Smooth muscle cell (in vitro differentiated cells): ENCODE data around the gene CADPS. TPM values are rescaled to one million over a fixed set of nuclear protein-coding genes. Genes with fewer than 3 reads are reported as not detected.

Source experiments
- DNase-seq: peaks from one replicate; lab custom pipeline; 2025; ENCODE audit not compliant: unreplicated experiment; lab: John Stamatoyannopoulos, UW
- H2AFZ ChIP-seq: fragments of 200-600 bp; sonication (generic); 2 replicates; pipeline ENCODE4 v1.6.0; 2016; ENCODE audit warnings: antibody characterized with exemption, low read depth, mild to moderate bottlenecking
- H3F3A ChIP-seq: fragments of 200-600 bp; sonication (generic); 2 replicates; pipeline ENCODE4 v1.6.0; 2017; ENCODE audit warnings: antibody characterized with exemption, low read depth
- H3K27ac ChIP-seq: fragments of 200-600 bp; sonication (generic); 2 replicates; pipeline ENCODE4 v1.5.1; 2016; ENCODE audit warnings: low read depth, mild to moderate bottlenecking
- H3K27me3 ChIP-seq: fragments of 200-600 bp; sonication (generic); 2 replicates; pipeline ENCODE4 v1.6.1; 2016; ENCODE audit warnings: low read depth, mild to moderate bottlenecking
- H3K36me3 ChIP-seq: fragments of 200-600 bp; sonication (generic); 2 replicates; pipeline ENCODE4 v1.5.1; 2016; ENCODE audit warnings: low read depth
- H3K4me1 ChIP-seq: fragments of 200-600 bp; sonication (generic); 2 replicates; pipeline ENCODE4 v1.5.1; 2016; ENCODE audit warnings: low read depth
- H3K4me2 ChIP-seq: fragments of 200-600 bp; sonication (generic); 2 replicates; pipeline ENCODE4 v1.6.0; 2016; ENCODE audit warnings: mild to moderate bottlenecking
- H3K4me3 ChIP-seq: fragments of 200-600 bp; sonication (generic); 2 replicates; pipeline ENCODE4 v1.5.1; 2016; ENCODE audit warnings: mild to moderate bottlenecking
- H3K79me2 ChIP-seq: fragments of 200-600 bp; sonication (generic); 2 replicates; pipeline ENCODE4 v1.6.0; 2016; ENCODE audit warnings: low read depth, mild to moderate bottlenecking
- H3K9ac ChIP-seq: fragments of 200-600 bp; sonication (generic); 2 replicates; pipeline ENCODE4 v1.6.0; 2016; ENCODE audit warnings: low read depth
- H3K9me3 ChIP-seq: fragments of 200-600 bp; sonication (generic); replicated peaks from 2 replicates; pipeline ENCODE4 v1.5.1; 2016; ENCODE audit warnings: low read depth
- H4K20me1 ChIP-seq: fragments of 200-600 bp; sonication (generic); 2 replicates; pipeline ENCODE4 v1.6.0; 2016; ENCODE audit warnings: low read depth
- CTCF ChIP-seq: fragments of 200-600 bp; sonication (generic); IDR thresholded peaks from 2 replicates; pipeline ENCODE4 v1.5.1; 2017; ENCODE audit warnings: borderline replicate concordance, mild to moderate bottlenecking, antibody characterized with exemption; ENCODE audit not compliant: insufficient read depth, poor library complexity, severe bottlenecking
- WGBS: methylation state at CpG from one replicate; pipeline ENCODE4 v1.1.7; 2016; ENCODE audit warnings: low lambda C conversion rate; 5-methylcytosine and 5-hydroxymethylcytosine counted together
- polyA plus RNA-seq: library from polyadenylated mRNA; unstranded; fragments of >200 nt; fragmentation: Nextera tagmentation; extraction: Ambion mirVana; gene quantifications from 2 replicates; pipeline ENCODE4 v1.2.1, GENCODE V29; 2016
- total RNA-seq: library from RNA; depleted of rRNA; stranded (reverse); fragments of >200 nt; gene quantifications from 2 replicates; pipeline ENCODE4 v1.2.3, GENCODE V29; 2014

The CADPS gene
- total and polyA plus RNA-seq, 2 experiments from 2014 or later, result 4.4 to 38.4 TPM

GRCh38 chr3:62735510-62735909, 139.7 kb downstream of the CADPS start:
- H3K9ac ChIP-seq, result no peak overlapping the region
- no peak overlapping the region for H3K27ac ChIP-seq
- DNase-seq, result no peak
- TF ChIP-seq CTCF, result no peak
- H3K36me3 ChIP-seq, result no peaks in the 10 kb centered on the region
- WGBS, result 93% methylated on average over 1 of the region's 1 CpG
- H2AFZ ChIP-seq, result no peak overlapping the region
- no peaks in the 10 kb centered on the region for H3K27me3 ChIP-seq
- H3K4me1 ChIP-seq, result no peaks in the 10 kb centered on the region
- no peak overlapping the region for H3K4me2 ChIP-seq
- H3K79me2 ChIP-seq, result no peaks in the 10 kb centered on the region
- H3F3A ChIP-seq, result no peaks in the 10 kb centered on the region
- no peaks in the 10 kb centered on the region for H3K9me3 ChIP-seq
- no peaks in the 10 kb centered on the region for H4K20me1 ChIP-seq
- H3K4me3 ChIP-seq, result no peak overlapping the region

- Histone ChIP-seq H3K4me2 (no peak overlapping the region), H3K36me3 (no peaks in the 10 kb centered on the region), H3K79me2 (no peaks in the 10 kb centered on the region), H4K20me1 (no peaks in the 10 kb centered on the region), H3K27me3 (no peaks in the 10 kb centered on the region), H3K4me1 (peaks cover 10% of the 10 kb centered on the region), H3F3A (no peaks in the 10 kb centered on the region), H2AFZ (no peak overlapping the region), H3K4me3 (no peak overlapping the region), H3K27ac (no peak overlapping the region), H3K9me3 (no peaks in the 10 kb centered on the region), H3K9ac (no peak overlapping the region)
- no peak for TF ChIP-seq CTCF
- no peak for DNase-seq
- WGBS, result 89% methylated on average over 5 of the region's 5 CpGs
Measured at GRCh38 chr3:62732183-62732904, 142.9 kb downstream of the CADPS start.

GRCh38 chr3:62727981-62728380, 147.2 kb downstream of the CADPS start:
- Histone ChIP-seq H4K20me1 (no peaks in the 10 kb centered on the region), H3K9me3 (no peaks in the 10 kb centered on the region), H3K27ac (no peak overlapping the region), H3K4me1 (peaks cover 21% of the 10 kb centered on the region), H3K27me3 (no peaks in the 10 kb centered on the region), H3K4me2 (peak overlapping the region; percentile 41), H3F3A (no peaks in the 10 kb centered on the region), H3K9ac (no peak overlapping the region), H3K36me3 (no peaks in the 10 kb centered on the region), H3K79me2 (no peaks in the 10 kb centered on the region), H3K4me3 (no peak overlapping the region), H2AFZ (no peak overlapping the region)
- DNase-seq, result no peak
- 93% methylated on average over 5 of the region's 5 CpGs for WGBS
- TF ChIP-seq CTCF, result no peak

DNA sequence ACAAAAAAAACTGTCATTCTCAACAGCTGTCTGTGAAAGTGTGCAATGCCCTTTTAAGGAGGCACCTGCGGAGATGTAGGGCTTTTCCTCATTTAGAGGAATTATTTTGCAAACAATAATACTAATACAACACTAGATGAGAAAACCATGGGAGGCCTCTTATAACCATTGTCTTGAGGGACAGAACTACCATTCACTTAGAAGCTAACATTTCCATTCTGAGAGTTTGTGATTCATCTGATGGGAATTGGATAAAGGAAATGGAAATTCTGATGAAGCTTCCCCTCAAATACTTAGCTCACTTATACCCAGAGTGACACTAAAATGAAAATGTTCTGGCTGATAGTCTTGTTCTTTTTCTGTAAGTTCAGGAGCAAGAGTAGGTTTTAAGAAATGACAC, 147.7 kb downstream of the CADPS start:
- 84% methylated on average over 1 of the region's 1 CpG for WGBS
- H3K36me3 ChIP-seq, result no peaks in the 10 kb centered on the region
- no peak overlapping the region for H3K4me3 ChIP-seq
- H3K9me3 ChIP-seq, result no peaks in the 10 kb centered on the region
- no peak overlapping the region for H3K9ac ChIP-seq
- peak overlapping the region; percentile 41 for H3K4me2 ChIP-seq
- H2AFZ ChIP-seq, result no peak overlapping the region
- DNase-seq, result no peak
- TF ChIP-seq CTCF, result no peak
- no peaks in the 10 kb centered on the region for H3K27me3 ChIP-seq
- no peaks in the 10 kb centered on the region for H3F3A ChIP-seq
- peaks cover 21% of the 10 kb centered on the region for H3K4me1 ChIP-seq
- no peak overlapping the region for H3K27ac ChIP-seq
- no peaks in the 10 kb centered on the region for H4K20me1 ChIP-seq
- H3K79me2 ChIP-seq, result no peaks in the 10 kb centered on the region
